ENCODE data around the gene ZBTB7C. TPM values are rescaled to one million over a fixed set of nuclear protein-coding genes. Genes with fewer than 3 reads are reported as not detected.

ZBTB7C gene
- total RNA-seq, 1 donor from 2014 or later, result 0.15 TPM

GRCh38 chr18:48396561-48396960 is 12.6 kb downstream of the ZBTB7C start:
- no peaks in the 10 kb centered on the region for H3K36me3 Mint-ChIP-seq
- Histone ChIP-seq H4K20me1 (ENCODE audit: low read depth) (no peaks in the 10 kb centered on the region), H3K27me3 (no peaks in the 10 kb centered on the region), H3K9ac (no peak overlapping the region), H2AFZ (replicated peaks) (no peak overlapping the region), H3K36me3 (no peaks in the 10 kb centered on the region), H3K4me2 (no peak overlapping the region), H3K79me2 (ENCODE audit: low read depth) (no peaks in the 10 kb centered on the region), H3K27ac (no peak overlapping the region), H3K4me1 (peaks cover 15% of the 10 kb centered on the region), H3K9me3 (ENCODE audit: low read depth) (no peaks in the 10 kb centered on the region), H3F3A (ENCODE audit: low read depth) (no peaks in the 10 kb centered on the region), H3K4me3 (no peak overlapping the region)
- H3K9me3 Mint-ChIP-seq, result no peaks in the 10 kb centered on the region
- no peak overlapping the region for H3K4me3 Mint-ChIP-seq
- peaks cover 4% of the 10 kb centered on the region for H3K27me3 Mint-ChIP-seq (ENCODE audit: insufficient read depth, low read depth)
- peaks cover 7% of the 10 kb centered on the region for H3K4me1 Mint-ChIP-seq
- no peak for DNase-seq (ENCODE audit: low spot score)
- TF ChIP-seq EZH2phosphoT487 (IDR thresholded peaks at IDR 0.05) (no peak), EZH2 (IDR thresholded peaks at IDR 0.05) (no peak), CTCF (IDR thresholded peaks at IDR 0.05) (no peak)
- no peak overlapping the region for H3K27ac Mint-ChIP-seq

GRCh38 chr18:48395646-48396045 is 13.5 kb downstream of the ZBTB7C start:
- Histone ChIP-seq H3K79me2 (ENCODE audit: low read depth) (no peaks in the 10 kb centered on the region), H3K9me3 (ENCODE audit: low read depth) (no peaks in the 10 kb centered on the region), H3F3A (ENCODE audit: low read depth) (no peaks in the 10 kb centered on the region), H3K27me3 (no peaks in the 10 kb centered on the region), H3K9ac (no peak overlapping the region), H2AFZ (replicated peaks) (no peak overlapping the region), H3K4me2 (no peak overlapping the region), H3K4me3 (no peak overlapping the region), H3K27ac (no peak overlapping the region), H3K36me3 (no peaks in the 10 kb centered on the region), H3K4me1 (peaks cover 15% of the 10 kb centered on the region), H4K20me1 (ENCODE audit: low read depth) (no peaks in the 10 kb centered on the region)
- no peak for TF ChIP-seq CTCF (IDR thresholded peaks at IDR 0.05)
- no peak for TF ChIP-seq EZH2phosphoT487 (IDR thresholded peaks at IDR 0.05)
- TF ChIP-seq EZH2 (IDR thresholded peaks at IDR 0.05), result no peak
- Mint-ChIP-seq H3K36me3 (no peaks in the 10 kb centered on the region), H3K27me3 (ENCODE audit: insufficient read depth, low read depth) (peaks cover 2% of the 10 kb centered on the region), H3K9me3 (no peaks in the 10 kb centered on the region), H3K4me3 (no peak overlapping the region), H3K27ac (no peak overlapping the region), H3K4me1 (peaks cover 7% of the 10 kb centered on the region)
- DNase-seq (ENCODE audit: low spot score), result no peak

- no peak overlapping the region for H3K9ac ChIP-seq
- H4K20me1 ChIP-seq (ENCODE audit: low read depth), result no peaks in the 10 kb centered on the region
- Mint-ChIP-seq H3K27me3 (ENCODE audit: insufficient read depth, low read depth) (peaks cover 4% of the 10 kb centered on the region), H3K9me3 (no peaks in the 10 kb centered on the region), H3K27ac (no peak overlapping the region), H3K4me1 (peaks cover 7% of the 10 kb centered on the region), H3K4me3 (no peak overlapping the region), H3K36me3 (no peaks in the 10 kb centered on the region)
- no peak overlapping the region for H2AFZ ChIP-seq (replicated peaks)
- H3K27ac ChIP-seq, result no peak overlapping the region
- no peak overlapping the region for H3K4me2 ChIP-seq
- H3K79me2 ChIP-seq (ENCODE audit: low read depth), result no peaks in the 10 kb centered on the region
- no peaks in the 10 kb centered on the region for H3F3A ChIP-seq (ENCODE audit: low read depth)
- H3K36me3 ChIP-seq, result no peaks in the 10 kb centered on the region
- no peak overlapping the region for H3K4me3 ChIP-seq
- DNase-seq (ENCODE audit: low spot score), result no peak
- no peaks in the 10 kb centered on the region for H3K27me3 ChIP-seq
- TF ChIP-seq EZH2 (IDR thresholded peaks at IDR 0.05) (no peak), CTCF (IDR thresholded peaks at IDR 0.05) (no peak), EZH2phosphoT487 (IDR thresholded peaks at IDR 0.05) (no peak)
- peaks cover 10% of the 10 kb centered on the region for H3K4me1 ChIP-seq
- no peaks in the 10 kb centered on the region for H3K9me3 ChIP-seq (ENCODE audit: low read depth)
Measured at GRCh38 chr18:48394176-48394575, 15.0 kb downstream of the ZBTB7C start.
